ENCODE measurements around the gene SDCCAG8.

The SDCCAG8 gene

GRCh38 chr1:243396424-243396823, 140.6 kb downstream of the SDCCAG8 start:
- no peak for TF ChIP-seq CTCF (IDR thresholded peaks at IDR 0.05; ENCODE audit: low read depth, low read length)
- no peak overlapping the region for H3K4me3 ChIP-seq (ENCODE audit: low read depth, low read length)

- no peak overlapping the region for H3K4me3 ChIP-seq (ENCODE audit: low read depth, low read length)
- TF ChIP-seq CTCF (IDR thresholded peaks at IDR 0.05; ENCODE audit: low read depth, low read length): no peak
Measured at GRCh38 chr1:243396876-243397275, 141.0 kb downstream of the SDCCAG8 start.

- no peak for TF ChIP-seq CTCF (IDR thresholded peaks at IDR 0.05; ENCODE audit: low read depth, low read length)
Measured at GRCh38 chr1:243397613-243398321, 141.9 kb downstream of the SDCCAG8 start.

GRCh38 chr1:243399561-243400155, 143.8 kb downstream of the SDCCAG8 start:
- H3K4me3 ChIP-seq (ENCODE audit: low read depth, low read length): no peak overlapping the region
- no peak for TF ChIP-seq CTCF (IDR thresholded peaks at IDR 0.05; ENCODE audit: low read depth, low read length)

More at GRCh38 chr1:243397613-243398321, 141.9 kb downstream of the SDCCAG8 start:
- H3K4me3 ChIP-seq (ENCODE audit: low read depth, low read length): no peak overlapping the region

GRCh38 chr1:243402868-243403267, 147.0 kb downstream of the SDCCAG8 start:
- TF ChIP-seq CTCF (IDR thresholded peaks at IDR 0.05; ENCODE audit: low read depth, low read length): no peak
- no peak overlapping the region for H3K4me3 ChIP-seq (ENCODE audit: low read depth, low read length)

GRCh38 chr1:243406424-243406823, 150.6 kb downstream of the SDCCAG8 start:
- TF ChIP-seq CTCF (IDR thresholded peaks at IDR 0.05; ENCODE audit: low read depth, low read length): no peak
- no peak overlapping the region for H3K4me3 ChIP-seq (ENCODE audit: low read depth, low read length)

GRCh38 chr1:243407284-243408018, 151.6 kb downstream of the SDCCAG8 start:
- H3K4me3 ChIP-seq (ENCODE audit: low read depth, low read length): no peak overlapping the region
- no peak for TF ChIP-seq CTCF (IDR thresholded peaks at IDR 0.05; ENCODE audit: low read depth, low read length)
